ENCODE results near the gene ASH1L. TPM values are rescaled to one million over a fixed set of nuclear protein-coding genes. Genes with fewer than 3 reads are reported as not detected.
"Not testable (repeated sequence)": the region's sequence is repeated elsewhere in the genome, so short reads cannot be mapped to it uniquely, and the experiment has no call there.

ASH1L gene
- total RNA-seq, 5 donors from 2014 or later (not counting 1 experiment from before 2014, with no cell fraction given): 78.0 to 105 (median 81.1) TPM

DNA sequence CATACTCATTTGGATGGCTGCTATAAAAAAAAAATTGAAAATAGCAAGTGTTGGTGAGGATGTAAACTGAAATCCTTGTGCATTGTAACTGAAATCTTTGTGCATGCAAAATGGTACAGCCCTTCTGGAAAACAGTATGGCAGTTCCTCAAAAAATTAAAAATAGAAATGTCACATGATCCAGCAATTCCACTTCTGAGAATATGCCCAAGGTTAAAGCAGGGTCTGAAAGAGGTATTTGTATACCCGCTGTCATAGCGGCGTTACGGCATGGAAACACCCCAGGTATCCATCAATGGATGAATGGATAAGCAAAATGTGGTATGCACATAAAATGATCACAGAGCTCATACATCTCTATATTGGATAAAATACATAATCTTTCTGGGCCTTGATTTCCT, 125.2 kb downstream of the ASH1L start:
- Mint-ChIP-seq H3K27ac (no peak overlapping the region), H3K4me1 (peaks cover 3 to 6% (median 4%) of the 10 kb centered on the region in 3 donors), H3K36me3 (peaks cover 30% of the 10 kb centered on the region), H3K27me3 (no peaks in the 10 kb centered on the region), H3K9me3 (no peaks in the 10 kb centered on the region), H3K4me3 (no peak overlapping the region)
- Histone ChIP-seq H3K4me3 (ENCODE audit: control insufficient read depth in 1 of 2, extremely low read depth in 1 of 2, low read length in 1 of 2) (no peak overlapping the region), H3K4me1 (ENCODE audit: control insufficient read depth in 1 of 2, extremely low read depth in 1 of 2, insufficient read depth in 2 of 2, low read length in 2 of 2) (no peaks in the 10 kb centered on the region), H3K9me3 (no peaks in the 10 kb centered on the region), H3K36me3 (ENCODE audit: control insufficient read depth in 2 of 2, extremely low read depth in 1 of 2, insufficient read depth in 1 of 2, low read length in 1 of 2) (peaks cover 0 to 26% of the 10 kb centered on the region in 2 donors), H3K27ac (ENCODE audit: low read length) (no peak overlapping the region), H3K27me3 (replicated peaks in 1 of 2; ENCODE audit: control insufficient read depth in 2 of 2, extremely low read depth in 1 of 2, insufficient read depth in 2 of 2, low read length in 1 of 2) (no peaks in the 10 kb centered on the region)
- ChIA-PET POLR2A (no interaction called here), CTCF (no interaction called here)
- DNase-seq (no peak), ATAC-seq (replicated peaks in 1 of 4) (no peak)
- whole genome bisulfite sequencing (ENCODE audit: insufficient coverage): no CpG with 5 or more reads among the region's 4 CpGs

DNA sequence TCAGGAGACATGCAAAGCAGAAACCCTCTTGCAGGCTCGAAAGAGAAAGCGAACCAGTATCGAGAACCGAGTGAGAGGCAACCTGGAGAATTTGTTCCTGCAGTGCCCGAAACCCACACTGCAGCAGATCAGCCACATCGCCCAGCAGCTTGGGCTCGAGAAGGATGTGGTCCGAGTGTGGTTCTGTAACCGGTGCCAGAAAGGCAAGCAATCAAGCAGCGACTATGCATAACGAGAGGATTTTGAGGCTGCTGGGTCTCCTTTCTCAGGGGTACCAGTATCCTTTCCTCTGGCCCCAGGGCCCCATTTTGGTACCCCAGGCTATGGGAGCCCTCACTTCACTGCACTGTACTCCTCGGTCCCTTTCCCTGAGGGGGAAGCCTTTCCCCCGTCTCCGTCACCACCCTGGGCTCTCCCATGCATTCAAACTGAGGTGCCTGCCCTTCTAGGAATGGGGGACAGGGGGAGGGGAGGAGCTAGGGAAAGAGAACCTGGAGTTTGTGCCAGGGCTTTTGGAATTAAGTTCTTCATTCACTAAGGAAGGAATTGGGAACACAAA, 128.7 kb downstream of the ASH1L start:
- CTCF ChIA-PET; H3K4me3 Mint-ChIP-seq; POLR2A ChIA-PET; H3K4me1 Mint-ChIP-seq; H3K9me3 ChIP-seq; ATAC-seq (replicated peaks in 1 of 4); H3K27ac Mint-ChIP-seq; H3K27ac ChIP-seq (ENCODE audit: low read length); H3K4me1 ChIP-seq (ENCODE audit: control insufficient read depth in 1 of 2, extremely low read depth in 1 of 2, insufficient read depth in 2 of 2, low read length in 2 of 2); H3K9me3 Mint-ChIP-seq; H3K27me3 ChIP-seq (replicated peaks in 1 of 2; ENCODE audit: control insufficient read depth in 2 of 2, extremely low read depth in 1 of 2, insufficient read depth in 2 of 2, low read length in 1 of 2); H3K27me3 Mint-ChIP-seq; H3K4me3 ChIP-seq (ENCODE audit: control insufficient read depth in 1 of 2, extremely low read depth in 1 of 2, low read length in 1 of 2); DNase-seq: not testable (repeated sequence)
- H3K36me3 Mint-ChIP-seq: peaks cover 32% of the 10 kb centered on the region
- H3K36me3 ChIP-seq (ENCODE audit: control insufficient read depth in 2 of 2, extremely low read depth in 1 of 2, insufficient read depth in 1 of 2, low read length in 1 of 2): peaks cover 0 to 36% of the 10 kb centered on the region in 2 donors
- WGBS (ENCODE audit: insufficient coverage): 95% methylated on average over 13 of the region's 14 CpGs

DNA sequence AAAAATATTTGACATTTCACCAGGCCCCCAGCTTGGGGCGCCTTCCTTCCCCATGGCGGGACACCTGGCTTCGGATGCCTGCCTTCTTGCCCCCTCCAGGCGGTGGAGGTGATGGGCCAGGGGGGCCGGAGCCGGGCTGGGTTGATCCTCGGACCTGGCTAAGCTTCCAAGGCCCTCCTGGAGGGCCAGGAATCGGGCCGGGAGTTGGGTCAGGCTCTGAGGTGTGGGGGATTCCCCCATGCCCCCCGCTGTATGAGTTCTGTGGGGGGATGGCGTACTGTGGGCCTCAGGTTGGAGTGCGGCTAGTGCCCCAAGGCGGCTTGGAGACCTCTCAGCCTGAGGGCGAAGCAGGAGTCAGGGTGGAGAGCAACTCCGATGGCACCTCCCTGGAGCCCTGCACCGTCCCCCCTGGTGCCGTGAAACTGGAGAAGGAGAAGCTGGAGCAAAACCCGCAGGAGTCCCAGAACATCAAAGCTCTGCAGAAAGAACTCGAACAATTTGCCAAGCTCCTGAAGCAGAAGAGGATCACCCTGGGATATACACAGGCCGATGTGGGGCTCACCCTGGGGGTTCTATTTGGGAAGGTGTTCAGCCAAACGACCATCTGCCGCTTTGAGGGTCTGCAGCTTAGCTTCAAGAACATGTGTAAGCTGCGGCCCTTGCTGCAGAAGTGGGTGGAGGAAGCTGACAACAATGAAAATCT, 129.3 kb downstream of the ASH1L start:
- H3K9me3 Mint-ChIP-seq; ATAC-seq (replicated peaks in 1 of 4); H3K4me1 Mint-ChIP-seq; H3K27me3 ChIP-seq (replicated peaks in 1 of 2; ENCODE audit: control insufficient read depth in 2 of 2, extremely low read depth in 1 of 2, insufficient read depth in 2 of 2, low read length in 1 of 2); H3K9me3 ChIP-seq; H3K4me3 Mint-ChIP-seq; H3K27ac Mint-ChIP-seq; H3K27ac ChIP-seq (ENCODE audit: low read length); H3K4me3 ChIP-seq (ENCODE audit: control insufficient read depth in 1 of 2, extremely low read depth in 1 of 2, low read length in 1 of 2); DNase-seq; CTCF ChIA-PET; POLR2A ChIA-PET; H3K27me3 Mint-ChIP-seq; H3K4me1 ChIP-seq (ENCODE audit: control insufficient read depth in 1 of 2, extremely low read depth in 1 of 2, insufficient read depth in 2 of 2, low read length in 2 of 2): not testable (repeated sequence)
- peaks cover 0 to 30% of the 10 kb centered on the region in 2 donors for H3K36me3 ChIP-seq (ENCODE audit: control insufficient read depth in 2 of 2, extremely low read depth in 1 of 2, insufficient read depth in 1 of 2, low read length in 1 of 2)
- peaks cover 26% of the 10 kb centered on the region for H3K36me3 Mint-ChIP-seq
- WGBS (ENCODE audit: insufficient coverage): 99% methylated on average over 11 of the region's 23 CpGs

DNA sequence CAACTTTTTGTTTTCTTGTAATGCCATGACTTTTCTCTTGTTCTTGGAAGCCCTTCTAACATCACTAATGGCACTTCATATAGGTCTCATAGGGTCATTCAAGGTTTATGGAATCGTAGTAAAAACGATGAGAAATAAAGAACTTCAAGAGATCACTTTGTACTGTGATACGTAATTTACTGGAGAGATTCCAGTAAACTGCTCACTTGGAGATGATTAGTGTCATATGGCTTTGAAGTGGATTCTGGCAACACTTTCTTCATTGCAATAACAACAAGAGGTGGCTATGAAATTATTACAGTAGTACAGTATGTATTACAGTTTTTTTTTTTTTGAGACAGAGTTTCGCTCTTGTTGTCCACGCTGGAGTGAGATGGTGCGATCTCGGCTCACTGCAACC, 138.5 kb downstream of the ASH1L start:
- ATAC-seq (replicated peaks in 1 of 4) (no peak), DNase-seq (no peak)
- no peaks in the 10 kb centered on the region for H3K27me3 Mint-ChIP-seq
- peaks cover 0 to 2% of the 10 kb centered on the region in 2 donors for H3K36me3 ChIP-seq (ENCODE audit: control insufficient read depth in 2 of 2, extremely low read depth in 1 of 2, insufficient read depth in 1 of 2, low read length in 1 of 2)
- ChIA-PET CTCF (no interaction called here), POLR2A (no interaction called here)
- no peak overlapping the region for H3K27ac Mint-ChIP-seq
- 100% methylated on average over 1 of the region's 7 CpGs for WGBS (ENCODE audit: insufficient coverage)
- H3K4me1 ChIP-seq (ENCODE audit: control insufficient read depth in 1 of 2, extremely low read depth in 1 of 2, insufficient read depth in 2 of 2, low read length in 2 of 2): no peaks in the 10 kb centered on the region
- H3K4me3 Mint-ChIP-seq: no peak overlapping the region
- no peak overlapping the region for H3K27ac ChIP-seq (ENCODE audit: low read length)
- H3K36me3 Mint-ChIP-seq: peaks cover 8% of the 10 kb centered on the region
- H3K27me3 ChIP-seq (replicated peaks in 1 of 2; ENCODE audit: control insufficient read depth in 2 of 2, extremely low read depth in 1 of 2, insufficient read depth in 2 of 2, low read length in 1 of 2): no peaks in the 10 kb centered on the region
- H3K4me3 ChIP-seq (ENCODE audit: control insufficient read depth in 1 of 2, extremely low read depth in 1 of 2, low read length in 1 of 2): no peak overlapping the region
- no peaks in the 10 kb centered on the region for H3K9me3 ChIP-seq
- peaks cover 5 to 11% (median 10%) of the 10 kb centered on the region in 3 donors for H3K4me1 Mint-ChIP-seq
- H3K9me3 Mint-ChIP-seq: no peaks in the 10 kb centered on the region

DNA sequence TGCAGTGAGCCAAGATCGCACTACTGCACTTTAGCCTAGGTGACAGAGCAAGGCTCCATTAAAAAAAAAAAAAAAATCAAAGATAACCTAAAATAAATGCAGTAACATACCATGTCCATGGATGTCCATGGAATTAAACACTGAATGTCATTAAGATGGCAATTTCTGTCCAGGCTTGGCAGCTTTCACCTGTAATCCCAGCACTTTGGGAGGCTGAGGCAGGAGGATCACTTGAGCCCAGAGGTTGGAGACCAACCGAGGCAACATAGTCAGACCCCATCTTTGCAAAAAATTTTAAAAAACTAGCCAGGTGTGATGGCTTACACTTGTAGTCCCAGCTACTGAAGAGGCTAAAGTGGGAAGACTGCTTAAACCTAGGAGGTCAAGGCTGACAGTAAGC, 141.8 kb downstream of the ASH1L start:
- POLR2A ChIA-PET: no interaction called here
- Histone ChIP-seq H3K27ac (ENCODE audit: low read length) (no peak overlapping the region), H3K9me3 (no peaks in the 10 kb centered on the region), H3K36me3 (ENCODE audit: control insufficient read depth in 2 of 2, extremely low read depth in 1 of 2, insufficient read depth in 1 of 2, low read length in 1 of 2) (peaks cover 0 to 4% of the 10 kb centered on the region in 2 donors), H3K4me3 (ENCODE audit: control insufficient read depth in 1 of 2, extremely low read depth in 1 of 2, low read length in 1 of 2) (no peak overlapping the region), H3K27me3 (replicated peaks in 1 of 2; ENCODE audit: control insufficient read depth in 2 of 2, extremely low read depth in 1 of 2, insufficient read depth in 2 of 2, low read length in 1 of 2) (no peaks in the 10 kb centered on the region), H3K4me1 (ENCODE audit: control insufficient read depth in 1 of 2, extremely low read depth in 1 of 2, insufficient read depth in 2 of 2, low read length in 2 of 2) (no peaks in the 10 kb centered on the region)
- CTCF ChIA-PET: no interaction called here
- no peak for DNase-seq
- H3K4me3 Mint-ChIP-seq: no peak overlapping the region
- peaks cover 8% of the 10 kb centered on the region for H3K36me3 Mint-ChIP-seq
- no peaks in the 10 kb centered on the region for H3K9me3 Mint-ChIP-seq
- no peak overlapping the region for H3K27ac Mint-ChIP-seq
- WGBS (ENCODE audit: insufficient coverage): no CpG with 5 or more reads among the region's 2 CpGs
- no peaks in the 10 kb centered on the region for H3K27me3 Mint-ChIP-seq
- H3K4me1 Mint-ChIP-seq: peaks cover 7 to 11% (median 10%) of the 10 kb centered on the region in 3 donors
- ATAC-seq (replicated peaks in 1 of 4): no peak

DNA sequence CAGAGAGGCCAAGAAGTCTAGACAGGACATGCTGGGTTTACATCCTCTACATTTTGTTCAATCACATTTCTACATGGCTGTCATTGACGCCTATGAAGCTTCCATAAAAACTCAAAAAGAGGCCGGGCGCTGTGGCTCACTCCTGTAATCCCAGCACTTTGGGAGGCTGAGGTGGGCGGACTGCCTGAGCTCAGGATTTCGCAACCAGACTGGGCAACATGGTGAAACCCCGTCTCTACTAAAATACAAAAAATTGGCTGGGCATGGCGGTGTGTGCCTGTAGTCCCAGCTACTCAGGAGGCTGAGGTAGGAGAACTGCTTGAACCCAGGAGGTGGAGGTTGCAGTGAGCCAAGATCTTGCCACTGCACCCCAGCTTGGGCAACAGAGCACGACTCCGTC, 150.8 kb downstream of the ASH1L start:
- DNase-seq; CTCF ChIA-PET; H3K4me3 Mint-ChIP-seq; H3K9me3 ChIP-seq; H3K4me1 Mint-ChIP-seq; H3K9me3 Mint-ChIP-seq; ATAC-seq (replicated peaks in 1 of 4); H3K4me3 ChIP-seq (ENCODE audit: control insufficient read depth in 1 of 2, extremely low read depth in 1 of 2, low read length in 1 of 2); H3K27ac ChIP-seq (ENCODE audit: low read length); POLR2A ChIA-PET; H3K27me3 ChIP-seq (replicated peaks in 1 of 2; ENCODE audit: control insufficient read depth in 2 of 2, extremely low read depth in 1 of 2, insufficient read depth in 2 of 2, low read length in 1 of 2); H3K4me1 ChIP-seq (ENCODE audit: control insufficient read depth in 1 of 2, extremely low read depth in 1 of 2, insufficient read depth in 2 of 2, low read length in 2 of 2); H3K27me3 Mint-ChIP-seq; H3K27ac Mint-ChIP-seq: not testable (repeated sequence)
- peaks cover 28% of the 10 kb centered on the region for H3K36me3 Mint-ChIP-seq
- peaks cover 2 to 25% of the 10 kb centered on the region in 2 donors for H3K36me3 ChIP-seq (ENCODE audit: control insufficient read depth in 2 of 2, extremely low read depth in 1 of 2, insufficient read depth in 1 of 2, low read length in 1 of 2)
- WGBS (ENCODE audit: insufficient coverage): 94% methylated on average over 6 of the region's 9 CpGs
